ENCODE data around the gene SLC16A1. TPM values are rescaled to one million over a fixed set of nuclear protein-coding genes. Genes with fewer than 3 reads are reported as not detected.

SLC16A1 gene
- total and polyA plus RNA-seq, 2 donors (not counting 3 experiments of a cell fraction or from before 2014, with no cell fraction given): 148 to 188 TPM

- no peak overlapping the region for H3K4me2 ChIP-seq (ENCODE audit: insufficient read depth, low read length)
- ChIA-PET CTCF (no interaction called here), POLR2A (no interaction called here)
- H3K79me2 ChIP-seq (ENCODE audit: control insufficient read depth, insufficient read depth, low read length): no peaks in the 10 kb centered on the region
- intact Hi-C loops (cut with micrococcal nuclease) (no loop called here), dilution Hi-C loops (cut with MboI; ENCODE audit: extremely low pct_ligation_motif_present, low sequenced_read_pairs) (no loop called here)
- no peak overlapping the region for H2AFZ ChIP-seq (ENCODE audit: low read depth, low read length)
- H3K27me3 ChIP-seq (ENCODE audit: control insufficient read depth in 2 of 2, insufficient read depth in 2 of 2, low read length in 2 of 2): no peaks in the 10 kb centered on the region
- FAIRE-seq (no peak), DNase-seq (ENCODE audit: low read depth, low spot score) (no peak)
- H3K36me3 ChIP-seq (ENCODE audit: control insufficient read depth in 2 of 2, extremely low read depth in 1 of 2, insufficient read depth in 2 of 2, low read length in 2 of 2): no peaks in the 10 kb centered on the region
- no TSS peak for BruUV-seq (replicated peaks)
- H3K27ac ChIP-seq (ENCODE audit: insufficient read depth, low read depth, low read length): no peak overlapping the region
- TF ChIP-seq POLR2AphosphoS5 (IDR thresholded peaks at IDR 0.05; ENCODE audit: insufficient read depth, low read depth, low read length): no peak
- H3K9me3 ChIP-seq (replicated peaks; ENCODE audit: control insufficient read depth, insufficient read depth, low read length): no peaks in the 10 kb centered on the region
- no peaks in the 10 kb centered on the region for H3K9me1 ChIP-seq (replicated peaks; ENCODE audit: control insufficient read depth, extremely low read depth, insufficient read depth, low read length)
- no peak overlapping the region for H3K4me3 ChIP-seq (replicated peaks in 1 of 3; ENCODE audit: insufficient read depth in 1 of 3, low read depth in 1 of 3, low read length in 3 of 3)
- H3K4me1 ChIP-seq (ENCODE audit: control insufficient read depth, extremely low read depth, insufficient read depth, low read length): no peaks in the 10 kb centered on the region
- H3K9ac ChIP-seq (replicated peaks; ENCODE audit: extremely low read depth, insufficient read depth, low read length): no peak overlapping the region
- no peaks in the 10 kb centered on the region for H4K20me1 ChIP-seq (replicated peaks; ENCODE audit: control insufficient read depth, extremely low read depth, insufficient read depth, low read length)
Observed at GRCh38 chr1:112988367-112988766, 32.4 kb upstream of the SLC16A1 start.

DNA sequence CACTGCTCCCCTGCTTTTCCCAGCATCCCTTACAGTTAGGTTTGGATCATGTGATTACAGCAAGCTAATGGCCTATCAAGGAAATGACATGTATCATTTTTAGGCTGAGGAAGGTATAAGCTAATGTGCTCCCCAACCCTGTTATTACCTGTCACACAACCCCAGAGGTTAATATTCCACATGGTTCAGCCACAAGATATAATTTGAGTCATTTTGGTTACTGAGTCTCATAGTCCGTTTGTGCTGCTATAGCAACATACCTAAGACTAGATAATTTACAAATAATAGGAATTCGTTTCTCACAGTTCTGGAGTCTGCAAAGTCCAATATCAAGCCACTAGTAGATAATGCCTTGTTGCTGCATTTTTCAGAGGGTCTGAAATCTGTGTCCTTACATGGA, 29.1 kb upstream of the SLC16A1 start:
- Histone ChIP-seq H3K36me3 (ENCODE audit: control insufficient read depth in 2 of 2, extremely low read depth in 1 of 2, insufficient read depth in 2 of 2, low read length in 2 of 2) (no peaks in the 10 kb centered on the region), H3K4me3 (replicated peaks in 1 of 3; ENCODE audit: insufficient read depth in 1 of 3, low read depth in 1 of 3, low read length in 3 of 3) (no peak overlapping the region), H3K27ac (ENCODE audit: insufficient read depth, low read depth, low read length) (no peak overlapping the region), H3K9me1 (replicated peaks; ENCODE audit: control insufficient read depth, extremely low read depth, insufficient read depth, low read length) (no peaks in the 10 kb centered on the region), H3K4me2 (ENCODE audit: insufficient read depth, low read length) (no peak overlapping the region), H3K9ac (replicated peaks; ENCODE audit: extremely low read depth, insufficient read depth, low read length) (no peak overlapping the region), H3K79me2 (ENCODE audit: control insufficient read depth, insufficient read depth, low read length) (no peaks in the 10 kb centered on the region), H3K4me1 (ENCODE audit: control insufficient read depth, extremely low read depth, insufficient read depth, low read length) (no peaks in the 10 kb centered on the region), H4K20me1 (replicated peaks; ENCODE audit: control insufficient read depth, extremely low read depth, insufficient read depth, low read length) (no peaks in the 10 kb centered on the region), H2AFZ (ENCODE audit: low read depth, low read length) (no peak overlapping the region), H3K27me3 (ENCODE audit: control insufficient read depth in 2 of 2, insufficient read depth in 2 of 2, low read length in 2 of 2) (no peaks in the 10 kb centered on the region), H3K9me3 (replicated peaks; ENCODE audit: control insufficient read depth, insufficient read depth, low read length) (no peaks in the 10 kb centered on the region)
- no peak for TF ChIP-seq EZH2 (IDR thresholded peaks at IDR 0.05; ENCODE audit: borderline replicate concordance, low read depth, low read length, severe bottlenecking)
- TF ChIP-seq GATA2 (IDR thresholded peaks at IDR 0.05; ENCODE audit: insufficient read depth, insufficient read length, low read depth, low read length): no peak
- TF ChIP-seq JUN (IDR thresholded peaks at IDR 0.05; ENCODE audit: borderline replicate concordance, insufficient read depth, insufficient read length, low read depth): no peak
- TF ChIP-seq POLR2A (IDR thresholded peaks at IDR 0.05; ENCODE audit: low read depth, low read length): no peak
- TF ChIP-seq, protein P1, sequence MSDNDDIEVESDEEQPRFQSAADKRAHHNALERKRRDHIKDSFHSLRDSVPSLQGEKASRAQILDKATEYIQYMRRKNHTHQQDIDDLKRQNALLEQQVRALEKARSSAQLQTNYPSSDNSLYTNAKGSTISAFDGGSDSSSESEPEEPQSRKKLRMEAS (IDR thresholded peaks at IDR 0.05; ENCODE audit: insufficient read depth, insufficient read length): no peak
- no peak for TF ChIP-seq FOS (IDR thresholded peaks at IDR 0.05; ENCODE audit: borderline replicate concordance, insufficient read depth, low read length)
- TF ChIP-seq, protein P2, sequence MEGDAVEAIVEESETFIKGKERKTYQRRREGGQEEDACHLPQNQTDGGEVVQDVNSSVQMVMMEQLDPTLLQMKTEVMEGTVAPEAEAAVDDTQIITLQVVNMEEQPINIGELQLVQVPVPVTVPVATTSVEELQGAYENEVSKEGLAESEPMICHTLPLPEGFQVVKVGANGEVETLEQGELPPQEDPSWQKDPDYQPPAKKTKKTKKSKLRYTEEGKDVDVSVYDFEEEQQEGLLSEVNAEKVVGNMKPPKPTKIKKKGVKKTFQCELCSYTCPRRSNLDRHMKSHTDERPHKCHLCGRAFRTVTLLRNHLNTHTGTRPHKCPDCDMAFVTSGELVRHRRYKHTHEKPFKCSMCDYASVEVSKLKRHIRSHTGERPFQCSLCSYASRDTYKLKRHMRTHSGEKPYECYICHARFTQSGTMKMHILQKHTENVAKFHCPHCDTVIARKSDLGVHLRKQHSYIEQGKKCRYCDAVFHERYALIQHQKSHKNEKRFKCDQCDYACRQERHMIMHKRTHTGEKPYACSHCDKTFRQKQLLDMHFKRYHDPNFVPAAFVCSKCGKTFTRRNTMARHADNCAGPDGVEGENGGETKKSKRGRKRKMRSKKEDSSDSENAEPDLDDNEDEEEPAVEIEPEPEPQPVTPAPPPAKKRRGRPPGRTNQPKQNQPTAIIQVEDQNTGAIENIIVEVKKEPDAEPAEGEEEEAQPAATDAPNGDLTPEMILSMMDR (IDR thresholded peaks at IDR 0.05; ENCODE audit: extremely low read depth in 1 of 2, insufficient read depth in 1 of 2, low read depth in 1 of 2, low read length in 2 of 2): no peak
- no peak for TF ChIP-seq MYC (IDR thresholded peaks at IDR 0.05; ENCODE audit: low read depth, low read length)
- no peak for TF ChIP-seq POLR2AphosphoS5 (IDR thresholded peaks at IDR 0.05; ENCODE audit: insufficient read depth, low read depth, low read length)
- ChIA-PET CTCF (no interaction called here), POLR2A (no interaction called here)
- no peak for DNase-seq (ENCODE audit: low read depth, low spot score)
- intact Hi-C loops (cut with micrococcal nuclease): no loop called here
- no peak for FAIRE-seq
- dilution Hi-C loops (cut with MboI; ENCODE audit: extremely low pct_ligation_motif_present, low sequenced_read_pairs): no loop called here
- BruUV-seq (replicated peaks): no TSS peak

Data from endothelial cell of umbilical vein (primary cell).